ENCODE data around the gene TMEM161A. TPM values are rescaled to one million over a fixed set of nuclear protein-coding genes. Genes with fewer than 3 reads are reported as not detected.

TMEM161A gene
- total RNA-seq, 4 donors from 2014 or later, result 16.7 to 24.5 (median 20.1) TPM

- TF ChIP-seq POLR2AphosphoS5 (IDR thresholded peaks at IDR 0.05) (no peak), CTCF (IDR thresholded peaks at IDR 0.05) (no peak), EP300 (IDR thresholded peaks at IDR 0.05) (no peak), POLR2A (IDR thresholded peaks at IDR 0.05) (no peak)
- no peak overlapping the region for H3K27ac ChIP-seq
- no peaks in the 10 kb centered on the region for H3K9me3 ChIP-seq
- WGBS, 2 donors (ENCODE audit: low coverage in 1 of 2), result 95 to 100% methylated on average over 1 to 4 of the region's 8 CpGs
- no peak overlapping the region for H3K4me3 ChIP-seq
- H3K27me3 ChIP-seq, result no peaks in the 10 kb centered on the region
- peaks cover 0 to 16% (median 0%) of the 10 kb centered on the region in 3 donors for H3K4me1 ChIP-seq
- H3K36me3 ChIP-seq, result peaks cover 0 to 68% of the 10 kb centered on the region in 2 donors
- no peak for ATAC-seq
These were observed 36.7 kb downstream of the TMEM161A start for GRCh38 chr19:19101540-19101939.

DNA sequence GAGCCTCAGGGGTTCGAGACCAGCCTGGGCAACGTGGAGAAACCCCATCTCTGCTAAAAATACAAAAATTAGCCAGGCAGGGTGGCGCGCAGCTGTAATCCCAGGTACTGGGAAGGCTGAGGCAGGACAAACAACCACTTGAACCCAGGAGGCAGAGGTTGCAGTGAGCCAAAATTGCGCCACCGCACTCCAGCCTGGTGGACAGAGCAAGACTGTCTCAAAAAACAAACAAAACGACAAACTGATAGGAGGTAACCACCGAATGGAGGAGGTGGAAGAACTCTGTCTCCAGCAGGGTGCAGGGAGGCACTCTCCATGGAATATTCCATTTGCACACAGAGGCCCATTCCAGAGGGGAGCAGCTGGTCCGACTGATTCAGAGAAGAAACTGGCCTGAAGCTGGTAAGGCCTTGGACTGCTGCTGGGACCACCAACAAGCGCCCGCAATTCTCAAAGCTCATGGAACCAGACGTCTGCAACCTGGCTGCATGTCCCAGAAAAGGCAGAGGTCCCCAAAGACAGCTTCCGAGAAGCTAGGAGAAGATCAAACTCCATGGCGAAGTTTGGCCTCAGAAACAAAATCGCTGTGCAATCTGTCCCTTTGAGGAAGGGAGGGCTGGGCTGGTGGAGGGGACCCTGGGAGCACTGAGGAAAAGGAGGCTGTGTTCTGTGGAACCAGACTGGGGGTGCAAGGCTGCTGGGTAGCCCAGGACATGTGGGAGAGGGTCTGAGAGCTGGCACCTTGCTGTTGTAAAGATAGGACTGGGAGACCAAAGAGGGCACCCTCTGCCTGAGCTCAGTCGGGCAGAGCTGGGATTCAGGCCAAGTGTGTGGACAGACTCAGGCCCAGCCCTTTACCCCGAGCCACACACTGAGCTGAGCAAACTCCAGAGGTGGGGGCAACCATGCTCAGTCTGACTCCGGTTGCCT lies 39.3 kb downstream of the TMEM161A start:
- Histone ChIP-seq H3K4me1 (no peaks in the 10 kb centered on the region), H3K36me3 (peaks cover 0 to 86% of the 10 kb centered on the region in 2 donors), H3K4me3 (no peak overlapping the region), H3K9me3 (no peaks in the 10 kb centered on the region), H3K27me3 (no peaks in the 10 kb centered on the region), H3K27ac (no peak overlapping the region)
- 56 to 72% methylated on average over 6 to 14 of the region's 18 CpGs for WGBS, 2 donors (ENCODE audit: low coverage in 1 of 2)
- no peak for TF ChIP-seq EP300 (IDR thresholded peaks at IDR 0.05)
- no peak for TF ChIP-seq POLR2A (IDR thresholded peaks at IDR 0.05)
- TF ChIP-seq CTCF (IDR thresholded peaks at IDR 0.05), result no peak
- TF ChIP-seq POLR2AphosphoS5 (IDR thresholded peaks at IDR 0.05), result no peak
- no peak for ATAC-seq

DNA sequence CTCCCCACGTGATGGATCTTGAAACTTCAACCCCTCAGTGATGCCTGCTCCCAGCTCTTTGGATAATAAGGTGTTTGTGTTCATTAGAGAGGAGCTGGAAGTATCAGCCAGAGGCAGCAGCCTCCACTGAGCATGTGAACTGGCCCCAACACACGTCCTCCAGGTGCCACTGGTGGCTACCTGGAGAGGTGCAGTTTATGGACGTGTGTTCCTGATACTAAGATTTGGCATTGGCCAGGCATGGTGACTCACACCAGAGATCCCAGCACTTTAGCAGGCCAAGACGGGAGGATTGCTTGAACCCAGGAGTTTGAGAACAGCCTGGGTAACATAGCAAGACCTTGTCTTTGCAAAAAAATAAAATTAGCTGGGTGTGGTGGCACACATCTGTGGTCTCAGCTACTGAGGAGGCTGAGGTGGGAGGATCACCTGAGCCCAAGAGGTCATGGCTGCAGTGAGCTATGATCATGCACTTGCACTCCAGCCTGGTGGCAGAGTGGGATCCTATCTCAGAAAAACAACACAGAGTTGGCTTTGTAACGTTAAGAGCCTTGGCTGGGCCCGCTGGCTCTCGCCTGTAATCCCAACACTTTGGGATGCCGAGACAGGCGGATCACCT lies 40.1 kb downstream of the TMEM161A start:
- no peaks in the 10 kb centered on the region for H3K4me1 ChIP-seq
- no peaks in the 10 kb centered on the region for H3K27me3 ChIP-seq
- no peak overlapping the region for H3K27ac ChIP-seq
- TF ChIP-seq EP300 (IDR thresholded peaks at IDR 0.05) (no peak), CTCF (IDR thresholded peaks at IDR 0.05) (no peak), POLR2A (IDR thresholded peaks at IDR 0.05) (no peak), POLR2AphosphoS5 (IDR thresholded peaks at IDR 0.05) (no peak)
- WGBS, 2 donors (ENCODE audit: low coverage in 1 of 2), result 65 to 80% methylated on average over 2 to 3 of the region's 9 CpGs
- no peaks in the 10 kb centered on the region for H3K9me3 ChIP-seq
- peaks cover 0 to 85% of the 10 kb centered on the region in 2 donors for H3K36me3 ChIP-seq
- no peak overlapping the region for H3K4me3 ChIP-seq
- no peak for ATAC-seq

- 88% methylated on average over 8 to 11 of the region's 24 CpGs for WGBS, 2 donors (ENCODE audit: low coverage in 1 of 2)
- ATAC-seq, result no peak
- TF ChIP-seq EP300 (IDR thresholded peaks at IDR 0.05), result no peak
- no peak for TF ChIP-seq CTCF (IDR thresholded peaks at IDR 0.05)
- no peak for TF ChIP-seq POLR2A (IDR thresholded peaks at IDR 0.05)
- no peak for TF ChIP-seq POLR2AphosphoS5 (IDR thresholded peaks at IDR 0.05)
- Histone ChIP-seq H3K27me3 (no peaks in the 10 kb centered on the region), H3K4me1 (no peaks in the 10 kb centered on the region), H3K9me3 (no peaks in the 10 kb centered on the region), H3K36me3 (peaks cover 0 to 72% of the 10 kb centered on the region in 2 donors), H3K27ac (no peak overlapping the region), H3K4me3 (no peak overlapping the region)
These were observed 41.3 kb downstream of the TMEM161A start for GRCh38 chr19:19096641-19097627.

Measured in gastroesophageal sphincter (tissue), 4 donors.